GM13976 (cell line): ENCODE results near the gene CRISPLD2.

Source experiments
- DNase-seq: peaks from one replicate; pipeline ENCODE4 v3.0.0; 2012; ENCODE audit warnings: low spot score
- CTCF ChIP-seq: IDR thresholded peaks from 2 replicates; pipeline ENCODE4 v1.5.1; 2012; ENCODE audit warnings: borderline replicate concordance, mild to moderate bottlenecking; ENCODE audit not compliant: insufficient read depth; ENCODE audit errors: extremely low read depth, missing control alignments, control extremely low read depth
- in situ Hi-C: fragments of 300-500 bp; cut with MboI; formaldehyde crosslinking; loops from one replicate; pipeline ENCODE4 v1.12.0; 2022; ENCODE audit warnings: low sequenced_read_pairs, mixed read lengths, inconsistent platforms; ENCODE audit not compliant: unreplicated experiment

The CRISPLD2 gene

GRCh38 chr16:84911486-84912216 is 91.9 kb downstream of the CRISPLD2 start:
- no peak for DNase-seq
- no peak for TF ChIP-seq CTCF
- in situ Hi-C loops: no loop called here

GRCh38 chr16:84913315-84913714 is 93.5 kb downstream of the CRISPLD2 start:
- no peak for TF ChIP-seq CTCF
- in situ Hi-C loops: no loop called here
- no peak for DNase-seq

DNA sequence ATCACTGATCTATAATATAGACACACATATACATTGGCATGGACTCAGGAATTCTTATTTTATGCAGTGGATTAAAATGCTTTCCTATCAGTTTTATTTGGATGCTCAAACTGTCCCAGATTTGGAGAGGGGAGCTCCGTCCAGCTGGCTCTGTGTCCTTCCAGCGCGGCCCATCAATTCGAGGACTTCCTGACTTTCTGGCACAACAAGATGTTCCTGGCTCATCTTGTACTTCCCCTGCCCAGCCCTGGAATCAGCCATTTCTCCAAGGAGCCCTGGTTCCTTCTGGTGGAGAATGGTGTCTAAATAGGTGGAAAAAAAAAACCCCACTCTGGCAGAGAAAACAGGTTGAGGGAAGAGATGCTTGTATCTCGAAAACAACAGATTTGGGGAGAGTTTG is 94.5 kb downstream of the CRISPLD2 start:
- TF ChIP-seq CTCF: no peak
- no peak for DNase-seq
- in situ Hi-C loops: no loop called here

GRCh38 chr16:84916178-84916577 is 96.4 kb downstream of the CRISPLD2 start:
- TF ChIP-seq CTCF: no peak
- DNase-seq: no peak
- in situ Hi-C loops: no loop called here

GRCh38 chr16:84916850-84917249 is 97.1 kb downstream of the CRISPLD2 start:
- DNase-seq: no peak
- in situ Hi-C loops: no loop called here
- no peak for TF ChIP-seq CTCF

DNA sequence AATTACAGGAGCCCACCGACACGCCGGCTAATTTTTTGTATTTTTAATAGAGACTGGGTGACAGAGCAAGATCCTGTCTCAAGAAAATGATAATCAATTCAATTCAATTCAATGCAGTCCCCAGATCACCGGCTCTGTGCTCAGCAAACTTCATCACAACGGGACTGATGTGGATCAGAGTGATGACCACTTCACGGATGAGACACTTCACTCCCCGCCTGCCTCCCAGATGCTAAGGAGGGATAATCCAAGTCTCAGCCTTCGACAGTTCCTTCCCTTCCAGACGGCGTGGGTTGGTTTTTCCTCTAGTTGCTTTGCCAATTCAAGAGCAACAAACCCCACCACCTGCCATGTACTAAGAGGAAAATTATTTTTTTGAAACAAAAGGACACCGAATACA is 97.7 kb downstream of the CRISPLD2 start:
- TF ChIP-seq CTCF: no peak
- in situ Hi-C loops: no loop called here
- no peak for DNase-seq
